ENCODE results near the gene NHS. TPM values are rescaled to one million over a fixed set of nuclear protein-coding genes. Genes with fewer than 3 reads are reported as not detected.

NHS gene
- total and polyA plus RNA-seq, 4 donors, result 14.1 to 17.7 (median 15.8) TPM

DNA sequence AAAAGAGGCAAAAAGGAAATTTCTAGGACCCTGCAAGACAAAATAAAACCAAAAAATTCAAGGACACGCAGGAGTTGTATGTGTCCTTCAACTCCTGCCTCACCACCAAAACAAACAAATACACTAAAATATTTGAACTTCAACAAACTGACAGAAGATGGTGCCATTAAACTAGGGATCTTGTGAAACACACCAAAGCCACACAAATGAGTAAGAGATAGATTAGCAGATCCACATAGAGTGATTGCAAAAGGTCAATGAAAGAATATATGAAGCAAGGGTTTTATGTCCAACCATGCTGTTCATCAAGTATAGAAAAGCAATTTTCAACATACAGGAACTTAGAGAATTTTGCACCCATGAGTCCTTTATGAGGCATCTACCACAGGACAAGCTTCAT is 322.2 kb downstream of the NHS start:
- no peaks in the 10 kb centered on the region for H3K36me3 ChIP-seq (ENCODE audit: control insufficient read depth, insufficient read depth, low read length)
- H3K4me1 ChIP-seq (ENCODE audit: control insufficient read depth, insufficient read depth, low read length), result peaks cover 1% of the 10 kb centered on the region
- DNase-seq (ENCODE audit: low read depth in 4 of 6, low spot score in 6 of 6), result peak in 2 of 6 donors; percentile 13 to 27
- no peak overlapping the region for H3K4me3 ChIP-seq (ENCODE audit: low read depth, low read length)
- H3K27ac ChIP-seq (ENCODE audit: low read depth, low read length), result no peak overlapping the region
- no CpG with 5 or more reads among the region's 1 CpG for WGBS (ENCODE audit: insufficient coverage)
- no peaks in the 10 kb centered on the region for H3K9me3 ChIP-seq (ENCODE audit: control insufficient read depth, insufficient read depth, low read length)
- H3K27me3 ChIP-seq (ENCODE audit: control insufficient read depth, insufficient read depth, low read length), result peaks cover 12% of the 10 kb centered on the region

- WGBS (ENCODE audit: insufficient coverage), result no CpG with 5 or more reads among the region's 1 CpG
- H3K27me3 ChIP-seq (ENCODE audit: control insufficient read depth, insufficient read depth, low read length), result peaks cover 12% of the 10 kb centered on the region
- H3K9me3 ChIP-seq (ENCODE audit: control insufficient read depth, insufficient read depth, low read length), result no peaks in the 10 kb centered on the region
- no peak for DNase-seq (ENCODE audit: low read depth in 4 of 6, low spot score in 6 of 6)
- H3K36me3 ChIP-seq (ENCODE audit: control insufficient read depth, insufficient read depth, low read length), result no peaks in the 10 kb centered on the region
- H3K4me1 ChIP-seq (ENCODE audit: control insufficient read depth, insufficient read depth, low read length), result no peaks in the 10 kb centered on the region
- H3K27ac ChIP-seq (ENCODE audit: low read depth, low read length), result no peak overlapping the region
- H3K4me3 ChIP-seq (ENCODE audit: low read depth, low read length), result no peak overlapping the region
Observed at GRCh38 chrX:17700976-17701375, 326.0 kb downstream of the NHS start.

DNA sequence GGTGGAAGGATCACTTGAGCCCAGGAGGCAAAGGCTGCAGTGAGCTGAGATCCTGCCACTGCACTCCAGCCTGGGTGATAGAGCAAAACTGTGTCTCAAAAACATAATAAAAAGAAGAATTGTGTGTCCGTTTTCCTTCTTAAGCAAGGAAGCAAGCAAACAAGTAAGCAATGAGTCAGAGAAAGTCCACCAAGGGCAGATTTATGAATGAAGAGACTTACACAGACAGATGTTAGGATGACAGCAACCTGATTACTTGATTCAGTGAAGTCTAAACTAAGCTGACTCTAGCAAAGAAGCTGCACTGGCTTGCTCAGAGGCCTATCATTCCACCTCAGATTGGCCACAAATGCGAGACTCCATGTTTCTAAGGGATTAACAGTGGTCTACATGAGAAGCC is 328.2 kb downstream of the NHS start:
- Histone ChIP-seq H3K4me1 (ENCODE audit: control insufficient read depth, insufficient read depth, low read length) (no peaks in the 10 kb centered on the region), H3K9me3 (ENCODE audit: control insufficient read depth, insufficient read depth, low read length) (no peaks in the 10 kb centered on the region), H3K4me3 (ENCODE audit: low read depth, low read length) (no peak overlapping the region), H3K27ac (ENCODE audit: low read depth, low read length) (no peak overlapping the region), H3K36me3 (ENCODE audit: control insufficient read depth, insufficient read depth, low read length) (no peaks in the 10 kb centered on the region), H3K27me3 (ENCODE audit: control insufficient read depth, insufficient read depth, low read length) (peaks cover 7% of the 10 kb centered on the region)
- no peak for DNase-seq (ENCODE audit: low read depth in 4 of 6, low spot score in 6 of 6)
- WGBS (ENCODE audit: insufficient coverage), result 80% methylated on average over 2 of the region's 2 CpGs

DNA sequence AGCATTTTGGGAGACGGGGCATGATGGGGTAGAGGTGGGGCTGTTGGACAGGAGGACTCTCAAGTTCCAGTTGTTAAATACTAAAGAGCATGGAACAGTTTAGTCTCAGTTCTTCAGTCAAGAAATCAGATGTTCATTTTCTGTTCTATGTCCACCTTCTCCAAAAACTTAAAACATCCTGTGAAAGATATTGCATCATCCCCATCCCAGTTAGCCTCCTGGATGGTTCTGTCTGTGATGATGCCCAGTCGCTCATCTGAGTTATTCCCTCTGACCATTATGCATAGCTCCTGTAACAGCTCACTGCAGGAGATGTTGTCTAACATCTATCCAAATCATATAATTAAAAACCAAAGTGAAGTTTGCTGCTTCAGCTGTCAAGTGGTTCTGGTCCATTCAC is 330.2 kb downstream of the NHS start:
- Histone ChIP-seq H3K4me1 (ENCODE audit: control insufficient read depth, insufficient read depth, low read length) (no peaks in the 10 kb centered on the region), H3K9me3 (ENCODE audit: control insufficient read depth, insufficient read depth, low read length) (no peaks in the 10 kb centered on the region), H3K27me3 (ENCODE audit: control insufficient read depth, insufficient read depth, low read length) (peaks cover 12% of the 10 kb centered on the region), H3K27ac (ENCODE audit: low read depth, low read length) (no peak overlapping the region), H3K4me3 (ENCODE audit: low read depth, low read length) (no peak overlapping the region), H3K36me3 (ENCODE audit: control insufficient read depth, insufficient read depth, low read length) (no peaks in the 10 kb centered on the region)
- DNase-seq (ENCODE audit: low read depth in 4 of 6, low spot score in 6 of 6), result no peak
- WGBS (ENCODE audit: insufficient coverage), result no CpG with 5 or more reads among the region's 2 CpGs

GRCh38 chrX:17706676-17707075 is 331.7 kb downstream of the NHS start:
- H3K4me1 ChIP-seq (ENCODE audit: control insufficient read depth, insufficient read depth, low read length), result no peaks in the 10 kb centered on the region
- H3K36me3 ChIP-seq (ENCODE audit: control insufficient read depth, insufficient read depth, low read length), result no peaks in the 10 kb centered on the region
- peaks cover 10% of the 10 kb centered on the region for H3K27me3 ChIP-seq (ENCODE audit: control insufficient read depth, insufficient read depth, low read length)
- no peak overlapping the region for H3K27ac ChIP-seq (ENCODE audit: low read depth, low read length)
- DNase-seq (ENCODE audit: low read depth in 4 of 6, low spot score in 6 of 6), result no peak
- no peak overlapping the region for H3K4me3 ChIP-seq (ENCODE audit: low read depth, low read length)
- WGBS (ENCODE audit: insufficient coverage), result 89% methylated on average over 3 of the region's 4 CpGs
- no peaks in the 10 kb centered on the region for H3K9me3 ChIP-seq (ENCODE audit: control insufficient read depth, insufficient read depth, low read length)

DNA sequence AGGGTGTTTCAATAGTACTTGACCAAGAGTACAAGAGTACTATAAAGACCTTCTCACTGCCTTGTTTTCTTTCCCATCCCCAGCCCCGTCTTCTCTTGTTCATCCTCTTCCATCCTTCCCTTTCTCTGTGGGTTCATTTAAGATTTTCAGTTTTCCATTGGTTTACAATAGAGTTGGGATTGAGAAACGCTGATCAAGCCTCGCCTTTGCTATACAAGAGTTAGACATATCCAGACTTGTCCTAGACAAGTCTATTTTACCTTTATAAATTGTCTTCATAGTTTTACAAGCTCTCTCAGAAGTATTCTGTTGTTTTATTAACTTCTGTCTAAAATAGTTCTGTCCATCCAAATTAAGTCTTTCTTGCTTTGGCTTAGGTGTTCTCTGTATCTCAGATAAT is 332.7 kb downstream of the NHS start:
- WGBS (ENCODE audit: insufficient coverage), result no CpG with 5 or more reads among the region's 3 CpGs
- no peaks in the 10 kb centered on the region for H3K36me3 ChIP-seq (ENCODE audit: control insufficient read depth, insufficient read depth, low read length)

DNA sequence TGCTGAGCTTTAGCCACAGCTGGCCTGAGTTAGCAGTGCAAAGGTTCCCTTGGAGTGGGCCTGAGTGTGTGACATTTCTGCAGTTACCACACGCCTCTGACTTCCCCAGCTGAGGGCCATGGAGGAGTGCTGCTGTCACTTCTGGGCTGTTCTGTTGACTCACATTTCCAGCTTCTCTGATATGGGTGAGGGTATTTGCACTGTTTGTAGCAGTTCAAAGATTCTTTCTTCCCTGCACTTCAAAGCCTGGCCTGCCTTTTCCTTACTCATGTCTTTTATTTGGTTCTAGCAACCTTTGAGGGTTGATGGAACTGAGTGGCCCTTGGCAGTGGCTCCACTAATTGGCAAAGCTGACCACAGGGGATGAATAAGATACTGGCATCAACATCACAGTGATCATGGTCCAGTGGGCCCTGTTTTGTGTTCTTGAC is 335.9 kb downstream of the NHS start:
- Histone ChIP-seq H3K4me3 (ENCODE audit: low read depth, low read length) (no peak overlapping the region), H3K27me3 (ENCODE audit: control insufficient read depth, insufficient read depth, low read length) (peaks cover 19% of the 10 kb centered on the region), H3K9me3 (ENCODE audit: control insufficient read depth, insufficient read depth, low read length) (no peaks in the 10 kb centered on the region), H3K27ac (ENCODE audit: low read depth, low read length) (no peak overlapping the region), H3K36me3 (ENCODE audit: control insufficient read depth, insufficient read depth, low read length) (no peaks in the 10 kb centered on the region), H3K4me1 (ENCODE audit: control insufficient read depth, insufficient read depth, low read length) (no peaks in the 10 kb centered on the region)
- DNase-seq (ENCODE audit: low read depth in 4 of 6, low spot score in 6 of 6), result peak in 5 of 6 donors; percentile 29 to 75 (median 44)
- 57% methylated on average over 1 of the region's 1 CpG for WGBS (ENCODE audit: insufficient coverage)

More for the DNA sequence above, 332.7 kb downstream of the NHS start:
- Histone ChIP-seq H3K27ac (ENCODE audit: low read depth, low read length) (no peak overlapping the region), H3K4me3 (ENCODE audit: low read depth, low read length) (no peak overlapping the region), H3K4me1 (ENCODE audit: control insufficient read depth, insufficient read depth, low read length) (no peaks in the 10 kb centered on the region), H3K27me3 (ENCODE audit: control insufficient read depth, insufficient read depth, low read length) (peaks cover 11% of the 10 kb centered on the region), H3K9me3 (ENCODE audit: control insufficient read depth, insufficient read depth, low read length) (no peaks in the 10 kb centered on the region)
- DNase-seq (ENCODE audit: low read depth in 4 of 6, low spot score in 6 of 6), result no peak

DNA sequence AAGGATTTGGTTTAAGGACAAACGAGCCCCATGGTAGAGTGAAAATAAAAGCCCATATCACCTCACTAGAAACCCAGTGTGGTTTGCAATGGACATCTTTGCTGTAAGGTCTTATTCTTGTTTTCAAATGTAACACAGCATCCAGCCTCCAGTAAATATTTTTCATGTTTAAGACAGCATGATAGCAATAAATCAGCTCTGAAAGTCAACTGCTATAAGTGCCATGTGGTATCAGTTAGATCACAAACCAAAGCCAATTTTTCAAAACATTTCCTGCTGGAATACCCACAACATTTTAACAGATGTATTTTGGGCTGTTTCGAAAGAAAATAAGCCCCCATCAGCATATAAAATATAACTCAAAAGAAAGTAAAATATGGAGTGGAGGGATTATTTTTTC is 338.3 kb downstream of the NHS start:
- WGBS (ENCODE audit: insufficient coverage), result no CpG with 5 or more reads among the region's 2 CpGs
- no peak for DNase-seq (ENCODE audit: low read depth in 4 of 6, low spot score in 6 of 6)
- no peaks in the 10 kb centered on the region for H3K36me3 ChIP-seq (ENCODE audit: control insufficient read depth, insufficient read depth, low read length)
- H3K27me3 ChIP-seq (ENCODE audit: control insufficient read depth, insufficient read depth, low read length), result peaks cover 17% of the 10 kb centered on the region
- H3K4me1 ChIP-seq (ENCODE audit: control insufficient read depth, insufficient read depth, low read length), result no peaks in the 10 kb centered on the region
- no peaks in the 10 kb centered on the region for H3K9me3 ChIP-seq (ENCODE audit: control insufficient read depth, insufficient read depth, low read length)
- no peak overlapping the region for H3K27ac ChIP-seq (ENCODE audit: low read depth, low read length)
- no peak overlapping the region for H3K4me3 ChIP-seq (ENCODE audit: low read depth, low read length)

DNA sequence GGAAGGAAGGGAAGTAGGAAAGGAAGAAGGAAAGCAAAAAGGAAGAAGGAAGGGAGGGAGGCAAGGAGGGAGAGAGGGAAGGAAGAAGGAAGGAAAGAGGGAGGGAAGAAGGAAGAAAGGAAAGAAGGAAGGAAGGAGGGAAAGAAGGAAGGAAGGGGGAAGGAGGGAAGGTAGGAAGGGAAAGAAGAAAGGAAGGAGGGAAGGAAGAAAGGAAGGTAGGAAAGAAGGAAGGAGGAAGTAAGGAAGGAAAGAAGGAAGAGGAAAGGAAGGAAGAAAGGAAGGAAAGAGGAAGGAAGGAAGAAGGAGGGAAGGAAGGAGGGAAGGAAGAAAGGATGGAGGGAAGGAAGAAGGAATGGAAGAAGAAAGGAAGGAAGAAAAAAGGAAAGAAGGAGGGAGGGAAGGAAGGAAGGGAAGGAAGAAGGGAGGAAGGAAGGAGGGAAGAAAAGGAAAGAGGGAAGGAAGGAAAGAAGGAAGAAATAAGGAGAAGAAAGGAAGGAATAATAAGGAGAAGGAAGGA is 343.7 kb downstream of the NHS start:
- H3K4me1 ChIP-seq (ENCODE audit: control insufficient read depth, insufficient read depth, low read length), result no peaks in the 10 kb centered on the region
- H3K27me3 ChIP-seq (ENCODE audit: control insufficient read depth, insufficient read depth, low read length), result peaks cover 13% of the 10 kb centered on the region
- no peak overlapping the region for H3K27ac ChIP-seq (ENCODE audit: low read depth, low read length)
- H3K9me3 ChIP-seq (ENCODE audit: control insufficient read depth, insufficient read depth, low read length), result no peaks in the 10 kb centered on the region
- H3K4me3 ChIP-seq (ENCODE audit: low read depth, low read length), result no peak overlapping the region
- DNase-seq (ENCODE audit: low read depth in 4 of 6, low spot score in 6 of 6), result no peak
- no peaks in the 10 kb centered on the region for H3K36me3 ChIP-seq (ENCODE audit: control insufficient read depth, insufficient read depth, low read length)

DNA sequence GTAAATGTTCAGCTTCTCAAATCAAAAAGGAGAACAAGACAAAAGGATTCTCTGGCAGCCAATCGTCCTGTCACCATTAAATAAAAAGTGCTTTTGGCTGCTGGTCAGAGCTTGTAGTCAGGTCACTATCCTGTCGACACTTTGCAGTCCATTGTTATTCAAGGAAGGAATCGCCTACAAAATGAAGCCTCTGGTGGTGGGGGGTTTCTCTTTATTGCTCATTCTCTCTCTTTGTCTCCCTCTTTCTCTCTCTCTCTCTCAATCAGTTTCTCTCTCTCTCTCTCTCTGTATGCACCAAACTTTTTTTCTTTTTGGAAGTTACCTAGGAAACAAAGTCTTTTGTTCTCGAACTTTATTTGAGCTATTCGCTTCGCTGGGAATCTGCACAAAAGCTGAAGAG is 344.7 kb downstream of the NHS start:
- no CpG with 5 or more reads among the region's 6 CpGs for WGBS (ENCODE audit: insufficient coverage)
- H3K9me3 ChIP-seq (ENCODE audit: control insufficient read depth, insufficient read depth, low read length), result no peaks in the 10 kb centered on the region
- no peaks in the 10 kb centered on the region for H3K36me3 ChIP-seq (ENCODE audit: control insufficient read depth, insufficient read depth, low read length)
- H3K27me3 ChIP-seq (ENCODE audit: control insufficient read depth, insufficient read depth, low read length), result peaks cover 8% of the 10 kb centered on the region
- H3K27ac ChIP-seq (ENCODE audit: low read depth, low read length), result no peak overlapping the region
- H3K4me1 ChIP-seq (ENCODE audit: control insufficient read depth, insufficient read depth, low read length), result no peaks in the 10 kb centered on the region
- DNase-seq (ENCODE audit: low read depth in 4 of 6, low spot score in 6 of 6), result no peak
- no peak overlapping the region for H3K4me3 ChIP-seq (ENCODE audit: low read depth, low read length)

Measured in spinal cord (tissue), 10 donors.